Measurements from ENCODE around the gene PPL. TPM values are rescaled to one million over a fixed set of nuclear protein-coding genes. Genes with fewer than 3 reads are reported as not detected.
A peak's percentile ranks its signal among the peaks of the same experiment; 100 is the strongest.

The PPL gene
- total RNA-seq, 1 donor from 2014 or later: 85.1 TPM

- intact Hi-C loops (cut with DNase I): no loop called here
- no peak for DNase-seq (ENCODE audit: low spot score)
- ATAC-seq: no peak
These were observed 41.6 kb downstream of the PPL start for GRCh38 chr16:4895366-4895765.

DNA sequence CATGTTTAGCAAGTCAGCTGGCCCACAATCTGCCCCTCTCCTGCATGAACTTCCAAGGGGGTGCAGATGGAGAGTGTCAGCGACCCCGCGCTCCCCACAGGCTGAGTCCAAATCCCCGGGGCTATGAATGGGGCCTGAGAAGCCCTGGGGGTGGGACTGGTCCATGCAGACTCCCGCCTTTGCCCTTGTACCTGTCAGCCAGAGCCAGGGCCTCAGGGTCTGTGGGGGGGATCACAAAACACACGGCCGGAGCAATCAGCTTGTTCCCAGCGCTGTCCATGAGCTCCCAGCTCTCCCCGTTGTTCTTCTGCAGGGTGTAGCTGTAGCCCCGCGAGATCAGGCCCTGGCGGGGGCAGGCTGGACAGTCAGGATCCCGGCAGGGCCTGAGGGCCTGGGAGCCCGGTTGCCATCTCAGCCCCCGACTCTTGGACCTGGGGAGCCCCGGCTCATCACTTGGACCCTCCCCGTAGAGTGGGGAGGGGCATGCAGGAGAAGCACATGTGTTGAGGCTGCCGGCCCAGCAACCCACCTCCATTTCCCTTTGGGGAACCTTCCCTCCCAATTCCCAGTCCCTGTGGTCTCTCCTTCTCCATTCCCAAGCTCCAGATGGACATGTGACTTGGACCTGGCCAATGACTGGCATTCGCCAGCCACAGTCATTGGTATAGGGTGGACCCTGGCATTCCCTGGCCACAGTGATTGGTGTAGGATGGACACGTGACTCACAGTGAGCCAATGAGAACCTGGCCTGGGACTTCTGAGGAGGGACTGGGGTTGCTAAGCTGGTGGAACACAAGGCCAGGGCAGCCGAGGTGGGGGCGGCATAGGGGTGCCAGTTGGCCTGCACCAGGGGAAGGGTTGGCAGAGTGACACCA, 42.4 kb downstream of the PPL start:
- intact Hi-C loops (cut with DNase I): no loop called here
- ATAC-seq (no peak), DNase-seq (ENCODE audit: low spot score) (no peak)

DNA sequence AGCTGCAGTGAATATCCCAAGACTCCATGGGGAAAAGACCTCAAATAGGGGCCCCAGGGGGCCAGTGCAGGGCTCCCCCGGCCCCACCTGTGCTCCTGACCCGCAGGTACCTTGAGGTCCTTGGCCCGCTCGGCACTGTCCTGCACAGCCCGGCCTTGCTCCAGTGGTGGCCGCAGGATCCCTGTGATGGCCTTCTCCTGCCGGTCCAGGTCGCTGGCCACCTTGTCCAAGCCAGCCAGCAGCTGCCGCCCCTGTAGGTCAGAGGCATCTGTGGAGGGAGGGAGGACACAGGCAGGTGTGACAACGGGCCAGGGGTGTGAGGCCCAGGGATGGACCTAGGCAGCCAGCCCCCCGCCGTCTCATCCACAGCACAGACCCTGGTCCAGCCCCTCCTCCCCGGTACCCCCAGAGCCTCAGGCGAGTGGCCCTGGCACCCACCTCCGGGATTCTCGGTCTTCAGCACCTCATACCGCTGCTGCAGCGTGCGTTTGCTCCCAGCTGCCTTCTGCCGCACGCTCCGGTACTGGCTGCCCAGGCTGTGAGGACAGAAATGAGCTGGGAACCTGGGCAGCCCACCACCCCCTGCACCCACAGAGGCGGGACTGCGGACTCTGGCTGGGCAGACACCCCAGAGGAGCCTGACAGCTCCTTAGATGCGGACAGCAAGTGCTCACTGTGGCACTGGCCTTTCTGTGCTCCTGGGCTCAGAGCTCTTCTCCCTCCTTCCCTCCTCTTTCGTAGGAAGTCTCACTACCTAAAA, 43.7 kb downstream of the PPL start:
- intact Hi-C loops (cut with DNase I): no loop called here
- ATAC-seq (peak; percentile 3), DNase-seq (ENCODE audit: low spot score) (no peak)

GRCh38 chr16:4892361-4893102, 44.4 kb downstream of the PPL start:
- DNase-seq (ENCODE audit: low spot score): no peak
- intact Hi-C loops (cut with DNase I): no loop called here
- ATAC-seq: peak; percentile 80

DNA sequence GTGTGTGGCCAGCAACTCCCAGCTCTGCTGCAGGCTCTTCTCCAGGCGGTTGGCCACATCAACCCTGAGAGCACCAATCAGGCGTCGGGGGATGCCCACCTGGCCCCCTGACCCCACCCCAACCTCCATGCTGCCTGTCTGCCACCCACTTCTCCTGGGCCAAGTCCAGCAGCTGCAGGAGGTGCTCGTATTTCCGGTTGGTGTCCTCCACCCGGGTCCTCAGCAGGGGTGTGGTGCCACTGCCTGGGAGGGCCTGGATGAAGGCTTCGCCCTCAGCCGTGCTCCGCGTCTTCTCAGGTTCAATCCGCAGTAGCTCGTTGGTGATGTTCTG, 45.1 kb downstream of the PPL start:
- intact Hi-C loops (cut with DNase I): no loop called here
- ATAC-seq: no peak
- DNase-seq (ENCODE audit: low spot score): no peak

GRCh38 chr16:4891097-4891885, 45.7 kb downstream of the PPL start:
- DNase-seq (ENCODE audit: low spot score): no peak
- peak; percentile 4 for ATAC-seq
- intact Hi-C loops (cut with DNase I): no loop called here

- ATAC-seq (no peak), DNase-seq (ENCODE audit: low spot score) (no peak)
- intact Hi-C loops (cut with DNase I): no loop called here
These were observed 46.3 kb downstream of the PPL start for GRCh38 chr16:4890686-4891085.

DNA sequence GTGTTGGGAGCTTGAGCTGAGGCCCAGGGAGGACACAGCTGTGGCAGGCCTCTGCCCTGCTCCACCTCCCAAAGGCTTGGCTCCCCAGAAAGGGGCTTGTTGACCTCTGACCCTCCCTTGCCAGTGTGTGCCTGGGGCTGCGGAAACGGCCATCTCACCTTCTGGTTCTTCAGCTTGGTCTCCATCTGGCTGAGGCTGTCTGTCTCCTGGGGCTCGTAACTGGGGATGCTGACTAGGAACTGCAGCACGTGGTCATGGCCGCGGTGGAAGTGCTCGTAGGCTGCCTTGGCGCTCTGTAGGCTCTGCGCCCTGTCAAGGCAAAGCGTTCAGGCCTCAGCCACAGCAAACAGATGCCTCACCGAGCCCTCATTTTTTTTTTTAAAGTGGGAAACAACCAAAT, 46.9 kb downstream of the PPL start:
- intact Hi-C loops (cut with DNase I): no loop called here
- ATAC-seq (no peak), DNase-seq (ENCODE audit: low spot score) (no peak)

GRCh38 chr16:4888428-4889135, 48.4 kb downstream of the PPL start:
- intact Hi-C loops (cut with DNase I): no loop called here
- no peak for DNase-seq (ENCODE audit: low spot score)
- no peak for ATAC-seq

DNA sequence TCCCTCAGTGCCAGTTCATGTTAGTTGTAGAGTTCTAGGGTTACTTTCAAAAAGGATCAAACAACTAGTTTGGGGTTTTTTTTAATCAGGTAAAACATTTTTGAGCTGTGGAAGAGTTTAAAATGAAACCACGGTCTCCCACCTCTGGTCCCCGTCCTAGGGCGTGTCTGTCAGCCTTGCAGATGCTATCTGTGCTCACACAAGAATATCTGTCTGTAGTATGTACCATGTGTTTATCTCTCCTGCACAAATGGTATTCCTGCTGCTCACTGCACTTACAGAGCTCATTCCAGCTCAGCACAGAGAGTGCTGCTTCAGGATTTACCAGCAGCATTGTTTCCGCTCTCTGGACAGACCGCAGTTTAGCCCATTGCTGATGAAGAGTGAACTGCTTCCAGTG, 50.8 kb downstream of the PPL start:
- no peak for DNase-seq (ENCODE audit: low spot score)
- intact Hi-C loops (cut with DNase I): no loop called here
- ATAC-seq: no peak

GRCh38 chr16:4884972-4885874, 51.7 kb downstream of the PPL start:
- DNase-seq (ENCODE audit: low spot score) (no peak), ATAC-seq (no peak)
- intact Hi-C loops (cut with DNase I): no loop called here

- ATAC-seq: no peak
- intact Hi-C loops (cut with DNase I): no loop called here
- DNase-seq (ENCODE audit: low spot score): no peak
These were observed 52.7 kb downstream of the PPL start for GRCh38 chr16:4884209-4884608.

- DNase-seq (ENCODE audit: low spot score): no peak
- intact Hi-C loops (cut with DNase I): no loop called here
- peak; percentile 17 for ATAC-seq
These were observed 53.4 kb downstream of the PPL start for GRCh38 chr16:4883501-4883900.

GRCh38 chr16:4882633-4883285, 54.2 kb downstream of the PPL start:
- ATAC-seq (peak; percentile 13), DNase-seq (ENCODE audit: low spot score) (no peak)
- intact Hi-C loops (cut with DNase I): no loop called here

- DNase-seq (ENCODE audit: low spot score) (no peak), ATAC-seq (no peak)
- intact Hi-C loops (cut with DNase I): no loop called here
These were observed 54.8 kb downstream of the PPL start for GRCh38 chr16:4882000-4882632.

GRCh38 chr16:4880006-4880580, 56.9 kb downstream of the PPL start:
- DNase-seq (ENCODE audit: low spot score): no peak
- intact Hi-C loops (cut with DNase I): no loop called here
- ATAC-seq: no peak

Data from sciatic nerve (tissue), 2 donors.